A549 treated with dexamethasone at 1 μM for 4 hours (cell line): ENCODE measurements around the gene DHRS13. TPM values are rescaled to one million over a fixed set of nuclear protein-coding genes. Genes with fewer than 3 reads are reported as not detected.

Source experiments
- total RNA-seq: library from RNA; stranded (reverse); fragments of 200-300 nt; extraction: Qiagen RNA extraction; gene quantifications from 5 replicates; pipeline ENCODE4 v1.2.3, GENCODE V29; 2022

DHRS13 gene
- 5.8 to 7.0 TPM (median 6.5 TPM) in 5 replicates for total RNA-seq

GRCh38 chr17:28902819-28903545, at the start of gene DHRS13:
TSS of gene DHRS13 (minus strand) at chr17:28903079. CDS start at chr17:28902944, 135 bp downstream.

GRCh38 chr17:28951428-28951990, 48.6 kb upstream of the DHRS13 start, which contains the start of gene PHF12:
TSS of gene PHF12 (minus strand) at chr17:28951518. CDS start at chr17:28950960, 558 bp downstream.

GRCh38 chr17:28896884-28897768, 5.8 kb downstream of the DHRS13 start, which contains the start of gene FLOT2:
TSS of gene FLOT2 (minus strand) at chr17:28897733. CDS start at chr17:28897574, 159 bp downstream.

GRCh38 chr17:28854457-28855335, 48.2 kb downstream of the DHRS13 start, which contains the start of gene ERAL1:
TSS of gene ERAL1 (plus strand) at chr17:28855016. CDS start at chr17:28855035, 19 bp downstream.

Other genes starting within 250 kb of the DHRS13 start
- gene SDF2, start 241.2 kb downstream of the DHRS13 start, total RNA-seq = 75.2 to 84.3 TPM (median 77.7 TPM) in 5 replicates
- gene SUPT6H, start 240.9 kb downstream of the DHRS13 start, total RNA-seq = 56.8 to 83.6 TPM (median 78.1 TPM) in 5 replicates
- gene PROCA1, start 191.2 kb downstream of the DHRS13 start, total RNA-seq = 0.87 to 1.6 TPM (median 1.4 TPM) in 5 replicates
- 192 to 231 TPM (median 217 TPM) in 5 replicates for gene RAB34, start 185.2 kb downstream of the DHRS13 start, total RNA-seq
- gene RPL23A, start 183.1 kb downstream of the DHRS13 start, total RNA-seq = 1,532 to 2,344 TPM (median 1,598 TPM) in 5 replicates
- gene TLCD1, start 176.8 kb downstream of the DHRS13 start, total RNA-seq = 27.5 to 45.5 TPM (median 40.7 TPM) in 5 replicates
- gene NEK8, start 174.3 kb downstream of the DHRS13 start, total RNA-seq = 2.5 to 3.9 TPM (median 3.7 TPM) in 5 replicates
- gene TRAF4, start 159.1 kb downstream of the DHRS13 start, total RNA-seq = 46.2 to 72.9 TPM (median 69.6 TPM) in 5 replicates
- gene FAM222B, start 60.3 kb downstream of the DHRS13 start, total RNA-seq = 31.8 to 55.0 TPM (median 49.9 TPM) in 5 replicates
- 69.9 to 83.2 TPM (median 80.3 TPM) in 5 replicates for gene ERAL1, start 48.1 kb downstream of the DHRS13 start, total RNA-seq
- gene FLOT2, start 5.3 kb downstream of the DHRS13 start, total RNA-seq = 69.2 to 96.1 TPM (median 91.3 TPM) in 5 replicates
- 27.2 to 39.1 TPM (median 36.7 TPM) in 5 replicates for gene PHF12, start 48.4 kb upstream of the DHRS13 start, total RNA-seq
- 0.08 TPM in 1 of 5 replicates, not detected in the others for gene SEZ6, start 103.0 kb upstream of the DHRS13 start, total RNA-seq
- gene PIPOX, start 140.1 kb upstream of the DHRS13 start, total RNA-seq = 0.07 to 0.29 TPM (median 0.10 TPM) in 5 replicates